ENCODE data around the gene DPYSL3.

Gene DPYSL3

GRCh38 chr5:147442224-147442623 lies 67.6 kb downstream of the DPYSL3 start:
- DNase-seq (ENCODE audit: extremely low spot score), result no peak
- TF ChIP-seq FOXK2 (IDR thresholded peaks at IDR 0.05), result no peak
- no peak for TF ChIP-seq NFRKB (IDR thresholded peaks at IDR 0.05)
- TF ChIP-seq CTBP1 (IDR thresholded peaks at IDR 0.05; ENCODE audit: borderline replicate concordance), result no peak
- no peak for TF ChIP-seq ZNF384 (IDR thresholded peaks at IDR 0.05)
- TF ChIP-seq ARNT (IDR thresholded peaks at IDR 0.05), result no peak
- no peak for TF ChIP-seq HDGF (IDR thresholded peaks at IDR 0.05; ENCODE audit: borderline replicate concordance)
- no peak for TF ChIP-seq FOXM1 (IDR thresholded peaks at IDR 0.05; ENCODE audit: borderline replicate concordance)
- no peak for TF ChIP-seq L3MBTL2 (conservative IDR thresholded peaks at IDR 0.05)
- TF ChIP-seq FOXA1 (IDR thresholded peaks at IDR 0.05), result no peak
- no peak for TF ChIP-seq LEF1 (IDR thresholded peaks at IDR 0.05; ENCODE audit: borderline replicate concordance)
- TF ChIP-seq BHLHE40 (IDR thresholded peaks at IDR 0.05; ENCODE audit: borderline replicate concordance), result no peak
- TF ChIP-seq ELF4 (IDR thresholded peaks at IDR 0.05), result no peak
- TF ChIP-seq PKNOX1 (IDR thresholded peaks at IDR 0.05), result no peak
- no peak for TF ChIP-seq TARDBP (IDR thresholded peaks at IDR 0.05)
- no peak for TF ChIP-seq SUZ12 (IDR thresholded peaks at IDR 0.05)
- no peak for TF ChIP-seq SP1 (IDR thresholded peaks at IDR 0.05)
- CTCF ChIA-PET, result interaction anchor here (0.7 kb wide), 1 partner anchor 1780 kb away, joined by 3 read pairs; no protein-coding TSS in a partner anchor
- POLR2A ChIA-PET, result no interaction called here

- ChIA-PET POLR2A (no interaction called here), CTCF (interaction anchor here (1.1 kb wide), 1 partner anchor 9 kb away, joined by 5 read pairs; no protein-coding TSS in a partner anchor)
- DNase-seq (ENCODE audit: extremely low spot score), result no peak
- no peak for TF ChIP-seq LEF1 (IDR thresholded peaks at IDR 0.05; ENCODE audit: borderline replicate concordance)
- no peak for TF ChIP-seq SP1 (IDR thresholded peaks at IDR 0.05)
- TF ChIP-seq FOXM1 (IDR thresholded peaks at IDR 0.05; ENCODE audit: borderline replicate concordance), result no peak
- TF ChIP-seq ELF4 (IDR thresholded peaks at IDR 0.05), result no peak
- TF ChIP-seq L3MBTL2 (conservative IDR thresholded peaks at IDR 0.05), result no peak
- no peak for TF ChIP-seq FOXA1 (IDR thresholded peaks at IDR 0.05)
- no peak for TF ChIP-seq BHLHE40 (IDR thresholded peaks at IDR 0.05; ENCODE audit: borderline replicate concordance)
- TF ChIP-seq NFRKB (IDR thresholded peaks at IDR 0.05), result no peak
- no peak for TF ChIP-seq CTBP1 (IDR thresholded peaks at IDR 0.05; ENCODE audit: borderline replicate concordance)
- no peak for TF ChIP-seq TARDBP (IDR thresholded peaks at IDR 0.05)
Observed at GRCh38 chr5:147441191-147441695, 68.6 kb downstream of the DPYSL3 start.

GRCh38 chr5:147439254-147439653 lies 70.6 kb downstream of the DPYSL3 start:
- TF ChIP-seq FOXK2 (IDR thresholded peaks at IDR 0.05), result no peak
- no peak for TF ChIP-seq HDGF (IDR thresholded peaks at IDR 0.05; ENCODE audit: borderline replicate concordance)
- CTCF ChIA-PET, result no interaction called here
- POLR2A ChIA-PET, result no interaction called here
- no peak for DNase-seq (ENCODE audit: extremely low spot score)

GRCh38 chr5:147437161-147437596 lies 72.7 kb downstream of the DPYSL3 start:
- ChIA-PET POLR2A (no interaction called here), CTCF (interaction anchor here (1.0 kb wide), 1 partner anchor 17 kb away, joined by 6 read pairs; no protein-coding TSS in a partner anchor)
- DNase-seq (ENCODE audit: extremely low spot score), result no peak
- TF ChIP-seq ARNT (IDR thresholded peaks at IDR 0.05), result no peak
- no peak for TF ChIP-seq ZNF384 (IDR thresholded peaks at IDR 0.05)
- no peak for TF ChIP-seq ELF4 (IDR thresholded peaks at IDR 0.05)
- TF ChIP-seq TARDBP (IDR thresholded peaks at IDR 0.05), result no peak
- no peak for TF ChIP-seq CTBP1 (IDR thresholded peaks at IDR 0.05; ENCODE audit: borderline replicate concordance)
- TF ChIP-seq L3MBTL2 (conservative IDR thresholded peaks at IDR 0.05), result no peak
- no peak for TF ChIP-seq LEF1 (IDR thresholded peaks at IDR 0.05; ENCODE audit: borderline replicate concordance)
- TF ChIP-seq PKNOX1 (IDR thresholded peaks at IDR 0.05), result no peak
- TF ChIP-seq FOXA1 (IDR thresholded peaks at IDR 0.05), result no peak
- no peak for TF ChIP-seq HDGF (IDR thresholded peaks at IDR 0.05; ENCODE audit: borderline replicate concordance)
- TF ChIP-seq FOXM1 (IDR thresholded peaks at IDR 0.05; ENCODE audit: borderline replicate concordance), result no peak

GRCh38 chr5:147436596-147436995 lies 73.3 kb downstream of the DPYSL3 start:
- ChIA-PET CTCF (interaction anchor here (1.0 kb wide), 1 partner anchor 18 kb away, joined by 6 read pairs; no protein-coding TSS in a partner anchor), POLR2A (no interaction called here)
- no peak for DNase-seq (ENCODE audit: extremely low spot score)
- TF ChIP-seq L3MBTL2 (conservative IDR thresholded peaks at IDR 0.05) (no peak), ELF4 (IDR thresholded peaks at IDR 0.05) (no peak), HDGF (IDR thresholded peaks at IDR 0.05; ENCODE audit: borderline replicate concordance) (no peak), SP1 (IDR thresholded peaks at IDR 0.05) (no peak), FOXA1 (IDR thresholded peaks at IDR 0.05) (no peak), ZNF384 (IDR thresholded peaks at IDR 0.05) (no peak), ARNT (IDR thresholded peaks at IDR 0.05) (no peak)

- TF ChIP-seq FOXK2 (IDR thresholded peaks at IDR 0.05) (no peak), ARNT (IDR thresholded peaks at IDR 0.05) (no peak), CTBP1 (IDR thresholded peaks at IDR 0.05; ENCODE audit: borderline replicate concordance) (no peak), SUZ12 (IDR thresholded peaks at IDR 0.05) (no peak), ZNF384 (IDR thresholded peaks at IDR 0.05) (no peak), LEF1 (IDR thresholded peaks at IDR 0.05; ENCODE audit: borderline replicate concordance) (no peak), FOXM1 (IDR thresholded peaks at IDR 0.05; ENCODE audit: borderline replicate concordance) (no peak), NFRKB (IDR thresholded peaks at IDR 0.05) (no peak), ELF4 (IDR thresholded peaks at IDR 0.05) (no peak), L3MBTL2 (conservative IDR thresholded peaks at IDR 0.05) (no peak), PKNOX1 (IDR thresholded peaks at IDR 0.05) (no peak), TARDBP (IDR thresholded peaks at IDR 0.05) (no peak)
- DNase-seq (ENCODE audit: extremely low spot score), result no peak
- ChIA-PET CTCF (interaction anchor here (0.7 to 1.0 kb wide), 3 partner anchors 14 to 193 kb away, joined by 3 to 5 read pairs (median 4); no protein-coding TSS in a partner anchor), POLR2A (no interaction called here)
Observed at GRCh38 chr5:147434049-147434448, 75.8 kb downstream of the DPYSL3 start.
